CD4-positive, alpha-beta T cell treated with Interleukin-10 for 1 hour (primary cell): Measurements from ENCODE around the gene ZNF57.
"Not testable (repeated sequence)": the region's sequence is repeated elsewhere in the genome, so short reads cannot be mapped to it uniquely, and the experiment has no call there.

ENCODE experiments used
- DNase-seq: peaks from one replicate; pipeline ENCODE4 v3.0.0-alpha.2; 2020

Gene ZNF57

DNA sequence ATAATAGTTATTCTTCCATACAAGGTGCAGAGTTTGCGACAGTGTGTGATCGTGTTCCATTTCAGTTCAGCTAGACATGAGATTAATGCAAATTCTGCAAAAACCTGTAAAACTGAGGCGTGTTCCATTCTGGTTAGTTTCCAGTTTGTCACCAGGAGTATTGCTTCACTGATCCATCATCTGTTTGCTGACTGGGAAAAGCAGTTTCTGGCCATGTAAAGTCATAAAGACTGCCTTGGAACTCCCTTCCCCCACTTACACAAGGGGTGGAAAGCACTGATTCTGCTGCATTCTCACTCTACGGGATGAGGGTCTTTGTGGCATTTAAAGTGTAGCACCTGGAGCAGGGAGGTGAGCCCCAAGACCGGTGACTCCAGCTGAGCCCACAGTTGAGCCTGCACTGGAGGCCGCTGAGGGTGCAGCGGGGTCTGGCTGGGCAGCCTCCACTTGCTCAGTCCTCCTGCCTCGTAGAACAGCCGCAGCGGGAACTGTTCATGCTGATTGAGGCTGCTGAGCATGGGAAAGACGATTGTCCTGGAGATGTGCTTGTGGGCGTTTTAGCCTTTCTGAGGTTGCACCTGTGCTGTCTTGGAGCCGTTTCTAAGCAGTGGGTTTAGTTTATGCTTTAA lies 2.0 kb downstream of the ZNF57 start:
- no peak for DNase-seq

DNA sequence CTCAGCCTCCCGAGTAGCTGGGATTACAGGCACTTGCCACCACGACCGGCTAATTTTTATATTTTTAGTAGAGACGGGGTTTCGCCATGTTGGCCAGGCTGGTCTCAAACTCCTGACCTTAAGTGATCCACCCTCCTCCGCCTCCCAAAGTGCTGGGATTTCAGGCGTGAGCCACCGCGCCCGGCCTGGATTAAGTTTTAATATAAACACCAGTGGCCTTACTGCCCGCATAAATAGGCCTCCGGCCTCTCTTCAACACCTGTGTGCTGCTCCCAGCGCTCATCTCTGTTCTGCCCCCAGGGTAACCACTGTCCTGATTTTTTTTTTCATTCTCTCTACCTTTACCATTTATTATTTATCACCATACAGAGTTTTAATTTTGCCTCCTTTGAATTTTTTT lies 2.6 kb downstream of the ZNF57 start:
- DNase-seq, result not testable (repeated sequence)

DNA sequence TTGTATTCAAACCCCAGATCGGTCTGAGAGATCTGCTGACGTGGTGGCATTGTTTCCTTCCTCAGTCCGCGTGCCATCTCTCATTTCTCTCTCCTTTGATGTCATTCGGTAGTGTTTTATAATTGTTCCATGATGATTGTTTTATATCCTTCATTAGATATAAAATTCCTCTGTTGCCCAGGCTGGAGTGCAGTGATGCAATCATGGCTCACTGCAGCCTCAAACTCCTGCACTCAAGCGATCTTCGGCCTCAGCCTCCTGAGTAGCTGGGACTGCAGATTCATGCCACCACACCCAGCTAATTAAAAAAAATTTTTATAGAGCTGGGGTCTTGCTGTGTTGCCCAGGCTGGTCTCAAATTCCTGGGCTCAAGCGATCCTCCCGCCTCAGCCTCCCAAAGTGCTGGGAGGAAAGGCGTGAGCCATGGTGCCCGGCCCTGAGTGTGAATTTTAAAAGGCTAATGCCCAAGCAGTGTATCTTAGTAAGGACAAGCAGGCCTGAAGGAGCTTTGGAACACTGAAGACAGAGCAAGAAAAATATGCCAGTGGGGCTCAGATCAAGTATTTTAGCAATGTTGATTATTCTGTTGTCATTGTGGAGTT lies 5.3 kb downstream of the ZNF57 start:
- DNase-seq, result no peak

DNA sequence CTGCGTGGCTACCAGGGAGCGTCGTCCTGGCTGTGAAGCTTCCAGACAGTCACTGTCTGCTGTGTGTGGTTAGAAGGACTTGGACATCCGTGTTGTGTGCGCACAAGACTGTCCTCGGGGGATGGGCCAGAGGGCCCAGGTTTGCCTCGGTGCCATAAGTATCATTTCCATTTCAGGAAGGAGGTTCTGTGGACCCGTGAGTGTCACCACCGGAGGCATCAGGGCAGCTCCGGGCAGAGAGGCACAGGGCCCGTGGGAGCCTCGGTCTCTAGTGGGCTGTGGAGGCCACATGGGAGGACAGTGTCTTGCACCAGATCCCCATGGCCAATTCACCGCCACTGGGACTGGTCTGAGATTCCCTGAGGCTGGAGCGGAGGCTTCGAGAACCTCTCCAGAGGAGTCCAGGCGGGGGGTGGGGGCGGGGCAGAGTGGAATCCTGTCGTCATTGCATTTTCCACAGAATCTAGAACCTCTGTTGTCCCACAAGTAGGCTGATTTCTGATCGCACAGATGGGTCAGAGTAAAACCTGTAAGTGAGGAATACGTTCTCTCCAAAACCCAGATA lies 6.0 kb downstream of the ZNF57 start:
- DNase-seq, result no peak

DNA sequence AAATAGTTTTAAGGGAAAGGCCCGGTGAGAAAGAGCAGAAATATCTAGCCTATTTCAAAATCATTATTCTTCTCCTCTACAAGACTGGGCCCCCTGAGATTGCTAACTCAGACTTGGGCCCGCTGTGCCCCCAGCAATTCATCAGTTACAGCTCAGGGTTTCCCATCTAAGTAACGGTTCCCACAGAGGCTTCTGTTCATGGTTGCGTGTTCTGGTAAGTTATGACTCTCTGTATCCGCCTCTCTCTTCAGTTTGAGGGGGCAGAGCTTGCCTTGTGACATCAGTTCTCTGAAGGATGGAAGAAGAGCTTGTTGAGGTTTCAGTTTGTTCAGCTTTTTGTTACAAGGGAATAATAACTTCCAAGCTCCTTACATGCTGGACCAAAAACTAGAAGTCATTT lies 11.6 kb downstream of the ZNF57 start:
- DNase-seq, result no peak

DNA sequence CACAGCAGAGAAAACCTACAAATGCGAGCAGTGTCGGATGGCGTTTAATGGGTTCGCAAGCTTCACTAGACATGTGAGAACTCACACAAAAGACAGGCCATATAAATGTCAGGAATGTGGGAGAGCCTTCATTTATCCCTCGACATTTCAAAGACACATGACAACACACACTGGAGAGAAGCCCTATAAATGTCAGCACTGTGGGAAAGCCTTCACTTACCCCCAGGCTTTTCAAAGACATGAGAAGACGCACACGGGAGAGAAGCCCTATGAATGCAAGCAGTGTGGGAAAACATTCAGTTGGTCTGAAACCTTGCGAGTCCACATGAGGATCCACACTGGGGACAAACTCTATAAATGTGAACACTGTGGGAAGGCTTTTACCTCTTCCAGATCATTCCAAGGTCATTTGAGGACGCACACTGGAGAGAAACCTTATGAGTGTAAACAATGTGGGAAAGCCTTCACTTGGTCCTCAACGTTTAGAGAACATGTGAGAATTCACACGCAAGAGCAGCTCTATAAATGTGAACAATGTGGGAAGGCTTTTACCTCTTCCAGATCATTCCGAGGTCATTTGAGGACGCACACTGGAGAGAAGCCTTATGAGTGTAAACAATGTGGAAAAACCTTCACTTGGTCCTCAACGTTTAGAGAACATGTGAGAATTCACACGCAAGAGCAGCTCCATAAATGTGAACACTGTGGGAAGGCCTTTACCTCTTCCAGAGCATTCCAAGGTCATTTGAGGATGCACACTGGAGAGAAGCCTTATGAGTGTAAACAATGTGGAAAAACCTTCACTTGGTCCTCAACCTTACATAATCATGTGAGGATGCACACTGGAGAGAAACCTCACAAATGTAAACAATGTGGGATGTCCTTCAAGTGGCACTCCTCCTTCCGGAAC lies 16.8 kb downstream of the ZNF57 start:
- no peak for DNase-seq

DNA sequence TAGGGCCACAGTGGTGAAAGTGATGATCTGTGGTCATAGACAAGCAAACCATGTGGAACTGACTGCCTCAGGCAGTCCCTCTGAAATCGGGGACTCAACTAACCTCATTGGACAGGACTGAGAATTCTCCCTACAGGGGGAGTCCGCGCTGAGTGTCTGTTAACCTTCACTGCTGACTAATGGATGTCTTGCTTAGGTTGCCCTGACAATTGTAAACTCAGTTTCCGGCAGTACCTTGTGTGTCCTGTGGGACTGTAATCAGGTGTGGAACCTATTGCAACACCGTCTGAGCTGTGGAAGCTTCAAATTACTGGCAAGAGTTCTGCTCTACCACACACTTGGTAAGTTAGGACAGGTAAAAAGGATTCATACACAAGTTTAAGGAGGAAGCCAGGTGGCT lies 22.3 kb downstream of the ZNF57 start:
- DNase-seq, result no peak

DNA sequence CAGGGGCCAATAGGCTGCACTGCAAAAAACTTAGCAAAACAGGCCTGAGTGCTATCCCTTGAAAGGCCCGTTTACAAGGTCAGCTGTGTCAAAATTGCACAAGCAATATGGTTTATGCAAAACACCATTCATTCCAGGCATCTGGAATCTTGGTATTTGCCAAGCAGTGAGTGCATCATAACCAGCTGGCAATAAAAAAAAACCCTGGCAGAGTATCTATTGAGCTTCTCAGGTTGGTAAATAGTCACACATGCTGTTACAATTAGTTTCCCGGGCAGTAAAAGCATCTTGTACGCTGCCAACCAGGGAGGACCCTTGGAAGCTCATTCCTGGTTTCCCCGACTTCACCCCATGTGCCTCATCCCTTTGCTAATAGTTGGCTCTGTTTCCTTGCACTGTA lies 22.8 kb downstream of the ZNF57 start:
- no peak for DNase-seq

DNA sequence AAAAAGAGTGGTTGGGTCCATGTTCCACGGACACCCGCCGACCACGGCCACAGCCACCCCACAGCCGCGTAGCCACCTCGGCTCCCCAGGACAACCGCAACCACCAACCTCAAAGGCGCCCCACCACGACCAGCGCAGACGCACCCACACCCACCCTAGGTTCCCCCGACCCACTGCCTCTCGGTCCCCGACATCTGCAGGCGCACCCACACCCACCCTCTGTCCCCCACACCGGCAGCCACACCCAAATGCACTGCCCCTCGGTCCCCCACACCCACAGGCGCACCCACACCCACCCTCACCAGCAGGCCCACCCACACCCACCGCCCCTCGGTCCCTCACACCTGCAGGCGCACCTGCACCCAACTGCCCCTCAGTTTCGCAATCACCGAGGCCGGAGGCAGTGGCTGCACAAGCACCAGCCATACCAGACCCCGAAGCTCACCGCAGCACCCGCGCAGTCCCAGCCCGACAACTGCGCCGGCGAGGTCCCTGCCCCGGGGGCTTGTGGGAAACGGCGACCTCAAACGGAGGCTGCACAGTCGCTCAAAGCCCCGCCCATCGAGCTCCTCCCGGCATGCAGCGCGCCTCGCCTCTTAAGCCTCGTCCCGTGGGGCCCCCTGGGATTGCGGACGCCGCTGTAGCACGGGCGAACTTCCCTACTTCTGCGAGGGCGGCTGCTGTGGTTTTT lies 25.8 kb downstream of the ZNF57 start:
- DNase-seq, result no peak

DNA sequence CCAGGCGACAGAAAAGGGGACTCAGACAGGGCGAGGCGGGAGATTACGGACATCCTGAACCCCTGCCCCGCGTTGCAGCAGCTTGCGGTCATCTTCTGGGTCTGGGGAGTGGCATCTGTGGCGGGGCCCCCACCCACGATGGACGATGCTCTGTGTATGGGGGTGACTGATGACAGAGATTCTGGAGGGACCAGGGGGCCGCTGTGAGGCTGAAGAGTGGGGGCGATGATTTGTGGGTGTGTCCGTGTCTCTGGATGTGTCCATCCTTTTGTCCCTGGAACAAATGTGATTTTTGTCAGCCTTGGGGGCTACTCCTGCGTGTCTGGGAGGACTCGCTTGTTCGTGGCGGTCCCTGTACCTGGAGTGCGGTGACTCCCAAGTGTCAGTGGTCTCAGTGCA lies 26.3 kb downstream of the ZNF57 start:
- DNase-seq, result no peak

DNA sequence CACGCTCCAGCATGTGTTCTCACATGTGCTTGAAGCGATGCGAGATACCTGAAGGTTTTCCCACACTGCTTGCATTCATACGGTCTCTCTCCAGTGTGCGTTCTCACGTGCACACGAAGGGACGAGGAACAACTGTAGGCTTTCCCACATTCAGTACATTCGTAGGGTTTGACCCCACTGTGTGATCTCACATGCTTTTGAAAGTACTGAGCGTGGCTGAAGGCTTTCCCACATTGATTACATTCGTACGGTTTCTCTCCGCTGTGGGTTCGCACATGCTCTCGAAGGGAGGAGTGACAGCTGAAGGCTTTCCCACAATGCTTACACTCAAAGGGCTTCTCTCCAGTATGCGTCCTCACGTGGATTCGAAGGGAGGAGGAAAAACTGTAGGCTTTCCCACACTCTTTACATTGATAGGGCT lies 32.8 kb downstream of the ZNF57 start:
- DNase-seq, result no peak

DNA sequence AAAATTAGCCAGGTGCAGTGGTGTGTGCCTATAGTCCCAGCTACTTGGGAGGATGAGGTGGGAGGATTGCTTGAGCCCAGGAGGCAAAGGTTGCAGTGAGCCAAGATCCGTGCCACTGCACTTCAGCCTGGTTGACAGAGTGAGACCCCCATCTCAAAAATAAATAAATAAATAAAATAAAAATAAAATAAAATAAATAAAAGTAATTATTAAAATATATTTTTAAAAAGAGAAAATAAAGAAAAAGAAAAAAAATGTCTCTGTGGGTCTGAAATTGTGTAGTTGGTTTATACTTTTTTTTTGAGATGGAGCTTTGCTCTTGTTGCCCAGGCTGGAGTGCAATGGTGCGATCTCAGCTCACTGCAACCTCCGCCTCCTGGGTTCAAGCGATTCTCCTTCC lies 35.1 kb downstream of the ZNF57 start:
- not testable (repeated sequence) for DNase-seq

DNA sequence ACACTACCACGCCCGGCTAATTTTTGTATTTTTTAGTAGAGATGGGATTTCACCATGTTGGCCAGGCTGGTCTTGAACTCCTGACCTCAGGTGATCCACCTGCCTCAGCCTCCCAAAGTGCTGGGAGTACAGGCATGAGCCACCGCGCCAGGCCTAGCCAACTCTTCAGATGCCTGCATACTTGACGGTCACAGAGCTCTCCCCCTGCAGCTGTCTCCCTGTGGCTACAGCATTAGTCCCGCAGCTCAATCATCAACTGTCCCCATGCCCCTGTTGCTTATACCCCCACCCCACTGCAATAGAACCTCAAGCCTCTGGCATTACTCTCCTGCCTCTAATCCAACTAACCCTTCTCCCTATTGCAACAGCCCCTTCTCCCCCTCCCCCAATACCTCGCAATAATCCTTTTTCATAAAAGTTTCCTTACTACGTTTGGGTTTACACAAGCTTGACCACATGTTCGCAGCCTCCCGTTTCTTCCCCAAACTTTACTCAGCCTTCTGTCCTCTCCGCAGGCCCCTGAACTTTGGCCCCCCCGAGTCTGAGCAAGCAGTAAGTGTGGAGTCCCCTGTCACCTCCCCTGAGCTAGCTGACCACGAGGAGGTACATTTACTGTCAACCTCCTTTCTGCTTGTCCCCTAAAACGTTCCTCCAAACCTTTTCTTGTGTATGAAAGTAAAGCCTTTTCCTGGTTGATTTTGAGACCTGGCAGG lies 42.4 kb downstream of the ZNF57 start:
- no peak for DNase-seq

DNA sequence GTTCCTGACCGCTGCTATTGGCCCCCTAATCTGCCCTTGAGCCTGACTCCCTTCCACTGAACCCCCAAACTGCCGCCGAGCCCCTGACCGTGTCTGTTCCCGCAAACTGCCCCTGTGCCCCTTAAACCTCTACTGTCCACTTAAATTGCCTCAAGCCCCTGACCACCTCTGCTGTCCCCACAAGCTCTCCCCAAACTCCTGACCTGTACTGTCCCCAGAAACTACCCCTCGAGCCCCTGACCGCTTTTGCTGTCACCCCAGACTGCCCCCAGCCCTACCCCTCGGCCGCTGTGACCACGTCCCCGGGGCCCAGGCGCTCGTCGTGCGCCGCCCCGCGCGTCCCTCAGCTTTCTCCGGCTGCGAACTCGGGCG lies 43.7 kb downstream of the ZNF57 start:
- DNase-seq, result no peak

DNA sequence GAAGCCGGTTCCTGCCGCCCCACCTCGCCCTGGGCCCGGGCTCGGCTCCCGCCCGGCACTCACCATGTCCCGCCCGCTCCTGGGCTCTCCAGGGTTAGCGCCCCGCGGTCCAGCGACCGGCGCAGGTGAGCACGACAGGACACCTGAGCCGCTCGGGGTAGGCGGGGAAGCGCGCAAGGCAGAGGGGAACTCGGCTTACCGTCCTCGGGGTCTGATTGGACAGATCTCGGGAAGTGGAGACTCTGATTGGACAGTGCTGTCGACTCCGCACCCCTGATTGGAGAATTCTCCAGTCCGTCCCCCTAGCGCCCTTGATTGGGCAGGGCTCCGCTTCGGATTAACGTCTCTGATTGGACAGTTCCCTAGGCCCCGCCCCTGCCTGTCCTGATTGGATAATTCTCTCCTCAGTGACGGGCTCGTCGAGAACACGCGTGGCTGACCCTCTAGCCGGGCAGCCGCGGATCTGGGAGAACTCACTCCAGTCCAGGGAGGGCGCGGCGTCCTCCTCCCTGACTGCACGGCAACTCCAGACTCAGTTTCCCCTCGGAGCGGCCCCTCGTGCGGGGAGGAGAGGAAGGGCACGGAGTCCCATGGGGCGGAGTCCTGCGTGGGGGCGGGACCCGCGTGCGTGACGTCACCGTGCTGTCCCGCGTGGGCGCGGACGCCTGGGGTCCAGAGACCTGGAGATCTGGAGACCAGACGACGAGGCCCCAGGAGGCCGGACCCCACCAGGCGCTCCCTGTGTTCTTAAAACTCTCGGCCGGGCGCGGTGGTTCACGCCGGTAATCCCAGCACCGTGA lies 44.2 kb downstream of the ZNF57 start, which contains the start of gene ZNF77:
ZNF77 (minus strand) TSS at position 197 of the 800 bp plus-strand sequence; CDS start at position 66, 131 bp downstream.
- DNase-seq, result peak; percentile 99

DNA sequence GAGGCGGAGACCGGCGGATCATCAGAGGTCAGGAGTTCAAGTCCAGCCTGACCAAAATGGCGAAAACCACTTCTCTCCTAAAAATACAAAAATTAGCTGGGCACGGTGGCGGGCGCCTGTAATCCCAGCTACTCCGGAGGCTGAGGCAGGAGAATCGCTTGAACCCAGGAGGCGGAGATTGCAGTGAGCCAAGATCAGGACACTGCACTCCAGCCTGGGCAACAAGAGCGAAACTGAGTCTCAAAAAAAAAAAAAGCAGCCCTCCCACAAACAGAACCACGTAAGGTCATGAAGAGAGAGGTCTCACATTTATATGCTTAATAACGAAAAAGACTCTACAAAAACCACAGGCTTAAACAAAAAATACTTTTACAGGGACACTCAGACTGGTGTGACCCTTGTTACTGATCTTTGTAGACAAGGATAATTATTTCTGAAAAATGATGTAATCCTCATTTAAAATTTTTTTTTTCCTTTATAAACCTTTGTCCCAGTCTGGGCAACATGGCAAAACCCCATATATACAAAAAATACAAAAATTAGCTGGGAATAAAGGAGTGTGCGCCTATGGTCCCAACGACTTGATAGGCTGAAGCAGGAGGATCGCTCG lies 45.0 kb downstream of the ZNF57 start:
- DNase-seq, result no peak

DNA sequence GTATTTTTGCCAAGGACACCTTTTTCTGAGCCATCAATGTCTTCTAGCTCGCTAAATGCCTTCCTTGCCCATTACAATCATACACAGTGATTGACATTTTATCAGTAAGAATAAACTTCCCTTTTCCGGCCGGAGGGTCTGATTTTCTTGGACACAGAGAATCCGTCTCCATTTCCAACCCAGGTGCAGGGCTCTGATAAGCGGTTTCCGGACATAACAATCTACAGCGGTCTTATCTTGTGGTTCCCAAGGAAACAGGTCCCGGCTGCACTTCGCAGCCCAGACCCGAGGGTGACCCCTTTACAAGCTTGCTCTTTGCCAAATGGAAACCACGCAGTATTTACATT lies 49.2 kb downstream of the ZNF57 start:
- no peak for DNase-seq

DNA sequence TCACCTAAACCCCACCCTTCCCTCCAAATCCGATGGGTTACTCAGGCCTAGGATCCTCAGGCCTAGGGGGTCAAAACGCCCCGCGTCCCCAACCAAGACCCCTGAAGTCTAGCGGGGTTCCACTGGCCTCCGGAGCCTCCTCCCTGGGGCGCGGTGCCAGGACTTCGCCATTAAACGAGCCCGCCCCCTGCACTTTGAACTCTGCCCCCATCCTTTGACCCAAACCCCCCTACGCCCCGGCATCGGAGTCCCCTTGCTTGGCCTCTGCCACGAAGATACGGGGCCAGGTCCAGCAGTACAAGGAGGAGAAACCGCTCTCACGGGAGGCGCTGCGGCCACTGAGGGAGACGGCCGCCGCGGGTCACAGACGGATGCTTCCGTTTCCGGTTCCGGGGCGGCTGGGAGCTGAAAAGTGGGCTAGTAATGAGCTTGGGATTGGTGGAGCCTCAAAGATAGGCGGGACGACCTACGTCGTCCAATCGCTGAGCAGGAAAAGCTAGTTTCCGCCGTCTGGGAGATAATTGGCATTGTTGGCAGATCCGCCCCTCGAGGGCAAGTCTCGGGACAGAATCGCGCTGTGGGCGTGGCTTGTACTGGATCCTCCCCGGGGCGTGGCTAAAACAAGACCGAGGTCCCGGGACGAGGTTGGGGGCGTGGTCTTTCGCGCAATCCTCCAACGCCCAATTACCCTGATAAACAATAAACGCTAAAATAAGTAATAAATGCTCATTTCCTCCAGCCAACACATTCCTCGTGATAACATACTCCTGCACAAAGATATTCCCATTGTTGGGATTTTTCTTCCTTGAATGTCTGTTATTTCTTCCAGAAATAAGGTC lies 49.8 kb downstream of the ZNF57 start:
- DNase-seq, result peak; percentile 100

DNA sequence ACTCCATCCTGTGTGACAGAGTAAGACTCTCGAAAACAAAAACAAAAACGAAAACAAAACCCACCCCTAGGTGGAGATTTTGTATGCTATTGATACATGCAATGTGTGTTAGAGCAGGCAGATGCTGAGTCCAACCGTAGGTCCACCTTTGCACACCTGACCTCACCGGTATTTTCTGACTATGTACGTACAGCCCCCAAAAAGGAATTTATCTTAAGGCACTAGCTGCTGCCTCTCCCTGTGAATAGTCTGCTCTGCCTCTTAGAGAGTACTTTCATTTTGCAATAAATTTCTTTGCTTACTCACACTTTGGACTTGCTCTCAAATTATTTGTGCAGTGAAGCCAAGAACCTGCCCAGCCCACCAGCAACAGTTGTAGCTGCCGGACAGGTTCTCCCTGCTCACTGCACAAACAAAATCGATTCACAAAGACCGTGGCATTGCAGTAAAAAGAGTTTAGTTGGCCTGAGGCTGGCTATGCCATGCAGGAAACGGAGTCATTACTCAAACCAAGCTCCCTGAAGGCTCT lies 52.3 kb downstream of the ZNF57 start:
- DNase-seq, result no peak

DNA sequence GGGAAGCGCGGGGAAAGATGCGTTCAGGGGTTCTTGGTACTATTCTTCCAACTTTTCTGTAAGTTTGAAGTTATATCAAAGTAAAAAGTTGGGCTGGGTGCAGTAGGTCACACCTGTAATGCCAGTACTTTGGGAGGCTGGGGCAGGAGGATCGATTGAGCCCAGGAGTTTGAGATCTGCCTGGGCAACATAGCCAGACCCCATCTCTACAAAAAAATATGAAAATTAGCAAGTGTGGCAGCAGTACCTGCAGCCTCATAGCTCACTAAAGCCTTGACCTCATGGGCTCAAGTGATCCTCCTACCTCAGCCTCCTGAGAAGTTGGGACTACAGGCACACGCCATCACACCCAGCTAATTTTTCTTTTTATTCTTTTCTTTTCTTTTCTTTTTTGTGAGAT lies 56.4 kb downstream of the ZNF57 start:
- no peak for DNase-seq
